Adrenal gland (tissue), 5 donors: ENCODE data around the gene CEP126.

Experiments used
- POLR2A ChIP-seq, 2 donors: fragments of 450-650 bp; IDR thresholded peaks; one replicate each; pipeline ENCODE4 v1.6.1; 2017; ENCODE audit warnings: antibody characterized with exemption in 2 of 2, mild to moderate bottlenecking in 2 of 2, moderate library complexity in 1 of 2
- TF ChIP-seq, protein P1 (sequence below), 6 experiments: fragments of 450-650 bp in 4 of 6; fragments of 200-600 bp in 2 of 6; sonication (generic) in 1 of 6; IDR thresholded peaks; 1 replicate in 5 of 6; 2 replicates in 1 of 6; pipeline versions ENCODE4 v1.5.1 to v1.8.0; 2016 to 2021; ENCODE audit warnings: antibody characterized with exemption in 6 of 6, mild to moderate bottlenecking in 2 of 6, moderate library complexity in 1 of 6
- donor health status: DM: no; HTN: no; CAD: no.

DNA sequence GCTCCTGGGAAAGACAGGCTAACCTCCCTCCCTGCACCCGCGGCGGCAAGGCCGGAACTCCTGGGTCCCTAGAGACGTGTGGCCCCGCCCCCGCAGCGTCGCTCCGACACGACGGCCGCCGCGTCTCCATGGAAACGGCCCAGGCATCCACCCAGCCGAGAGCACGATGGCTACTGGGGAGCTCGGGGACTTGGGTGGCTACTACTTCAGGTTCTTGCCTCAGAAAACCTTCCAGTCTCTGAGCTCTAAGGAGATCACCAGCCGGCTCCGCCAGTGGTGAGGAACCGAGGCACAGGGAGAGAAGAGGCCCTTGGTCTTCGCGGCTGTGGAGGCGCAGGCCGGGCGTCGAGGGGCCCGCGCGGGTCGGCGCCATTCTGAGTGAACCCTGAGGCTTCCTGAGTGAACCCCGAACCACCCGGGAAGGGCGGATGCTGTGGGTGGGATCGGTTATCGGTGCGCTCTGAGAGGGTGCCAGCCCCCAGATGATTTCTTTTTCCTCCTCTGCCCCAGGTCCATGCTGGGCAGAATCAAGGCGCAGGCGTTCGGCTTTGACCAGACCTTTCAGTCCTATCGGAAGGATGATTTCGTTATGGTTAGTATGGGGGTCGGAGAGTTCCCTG is 132.6 kb downstream of the CEP126 start, which contains the start of gene CFAP300:
- TF ChIP-seq, protein P1, sequence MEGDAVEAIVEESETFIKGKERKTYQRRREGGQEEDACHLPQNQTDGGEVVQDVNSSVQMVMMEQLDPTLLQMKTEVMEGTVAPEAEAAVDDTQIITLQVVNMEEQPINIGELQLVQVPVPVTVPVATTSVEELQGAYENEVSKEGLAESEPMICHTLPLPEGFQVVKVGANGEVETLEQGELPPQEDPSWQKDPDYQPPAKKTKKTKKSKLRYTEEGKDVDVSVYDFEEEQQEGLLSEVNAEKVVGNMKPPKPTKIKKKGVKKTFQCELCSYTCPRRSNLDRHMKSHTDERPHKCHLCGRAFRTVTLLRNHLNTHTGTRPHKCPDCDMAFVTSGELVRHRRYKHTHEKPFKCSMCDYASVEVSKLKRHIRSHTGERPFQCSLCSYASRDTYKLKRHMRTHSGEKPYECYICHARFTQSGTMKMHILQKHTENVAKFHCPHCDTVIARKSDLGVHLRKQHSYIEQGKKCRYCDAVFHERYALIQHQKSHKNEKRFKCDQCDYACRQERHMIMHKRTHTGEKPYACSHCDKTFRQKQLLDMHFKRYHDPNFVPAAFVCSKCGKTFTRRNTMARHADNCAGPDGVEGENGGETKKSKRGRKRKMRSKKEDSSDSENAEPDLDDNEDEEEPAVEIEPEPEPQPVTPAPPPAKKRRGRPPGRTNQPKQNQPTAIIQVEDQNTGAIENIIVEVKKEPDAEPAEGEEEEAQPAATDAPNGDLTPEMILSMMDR (IDR thresholded peaks at IDR 0.05) = no peak
- peak in 1 of 2 donors; percentile 28 for TF ChIP-seq POLR2A (IDR thresholded peaks at IDR 0.05)
